ENCODE results near the gene FIS1. TPM values are rescaled to one million over a fixed set of nuclear protein-coding genes. Genes with fewer than 3 reads are reported as not detected.
"Not testable (repeated sequence)": the region's sequence is repeated elsewhere in the genome, so short reads cannot be mapped to it uniquely, and the experiment has no call there.

The FIS1 gene
- 132 and 233 TPM in 2 replicates for total RNA-seq

DNA sequence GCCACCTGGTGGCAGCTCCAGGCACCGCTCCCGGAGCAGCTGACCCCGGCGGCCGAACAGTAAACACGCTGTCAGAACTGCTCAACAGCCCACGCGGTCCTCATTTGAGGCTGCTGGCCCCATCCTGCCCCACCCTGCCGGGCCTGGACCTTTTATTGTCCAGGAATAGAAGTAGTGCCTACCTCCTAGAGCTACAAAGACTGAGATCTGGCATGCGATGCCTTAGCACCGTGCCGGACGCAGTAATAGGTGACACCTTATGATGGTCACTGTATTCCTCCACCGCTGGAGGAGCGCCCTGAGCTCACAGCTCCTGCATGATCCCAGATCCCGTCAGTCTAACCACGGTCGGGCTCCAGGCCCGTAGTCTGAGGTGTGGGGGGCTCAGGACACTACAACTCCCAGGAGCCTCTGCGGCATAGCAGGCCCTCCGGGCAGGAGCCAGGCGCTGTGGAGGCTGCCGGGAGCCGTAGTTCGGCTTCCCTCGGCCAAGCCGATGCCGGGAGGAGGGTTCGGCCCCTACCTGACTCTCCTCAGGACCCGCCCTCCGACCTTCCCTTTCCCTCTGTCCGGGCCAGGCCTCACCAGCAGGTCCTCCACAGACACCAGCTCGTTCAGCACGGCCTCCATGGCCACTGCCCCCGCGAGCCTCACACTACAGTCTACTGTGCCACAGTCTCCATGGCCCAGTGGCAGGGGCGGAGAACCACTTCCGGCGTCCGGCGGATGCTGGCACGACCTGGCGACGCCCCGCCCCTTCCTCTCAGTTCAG is at the start of gene FIS1:
Gene FIS1 (minus strand): TSS at position 707 of the 772 bp plus-strand sequence. CDS start 77 bp downstream, at position 630.
- DNase-seq (ENCODE audit: low read depth, low spot score), result peak; percentile 65

DNA sequence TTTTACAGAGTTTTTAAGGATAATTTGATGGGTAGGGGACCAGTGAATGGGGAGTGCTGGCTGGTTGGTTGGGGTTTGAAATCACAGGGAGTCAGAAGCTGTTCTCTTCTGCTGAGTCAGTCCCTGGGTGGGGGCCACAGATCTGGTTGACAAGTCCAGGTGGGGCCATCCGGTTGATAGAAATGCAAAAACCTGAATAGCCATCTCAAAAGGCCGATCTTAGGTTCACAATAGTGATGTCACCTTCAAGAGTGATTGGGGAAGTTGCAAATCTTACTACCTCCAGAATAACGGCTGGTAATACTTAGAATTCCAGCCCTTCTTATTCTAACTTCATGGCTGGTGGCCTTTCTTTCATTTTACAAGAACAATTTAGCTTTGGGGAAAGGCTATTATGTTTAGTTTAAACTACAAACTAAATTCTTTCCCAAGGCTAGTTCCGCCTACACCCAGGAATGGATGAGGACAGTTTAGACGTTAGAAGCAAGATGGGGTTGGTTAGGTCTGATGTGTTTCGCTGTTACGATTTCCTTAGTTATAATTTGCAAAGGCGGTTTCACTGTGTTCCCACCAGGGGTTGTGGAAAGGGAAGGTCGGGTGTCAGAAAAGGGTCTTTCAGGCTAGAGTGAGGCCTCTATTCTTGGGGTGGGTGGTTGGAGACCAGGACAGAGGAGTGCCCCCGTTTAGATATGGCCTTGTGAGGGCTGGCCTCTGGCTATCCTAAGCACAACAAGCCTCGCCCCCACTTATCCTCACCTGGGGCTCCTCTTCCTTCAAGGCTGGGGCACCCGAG is 49.4 kb upstream of the FIS1 start:
- DNase-seq (ENCODE audit: low read depth, low spot score), result no peak

GRCh38 chr7:101293069-101294021 is 48.5 kb upstream of the FIS1 start:
- DNase-seq (ENCODE audit: low read depth, low spot score), result not testable (repeated sequence)

- DNase-seq (ENCODE audit: low read depth, low spot score), result not testable (repeated sequence)
Measured at GRCh38 chr7:101292566-101292965, 47.7 kb upstream of the FIS1 start.

DNA sequence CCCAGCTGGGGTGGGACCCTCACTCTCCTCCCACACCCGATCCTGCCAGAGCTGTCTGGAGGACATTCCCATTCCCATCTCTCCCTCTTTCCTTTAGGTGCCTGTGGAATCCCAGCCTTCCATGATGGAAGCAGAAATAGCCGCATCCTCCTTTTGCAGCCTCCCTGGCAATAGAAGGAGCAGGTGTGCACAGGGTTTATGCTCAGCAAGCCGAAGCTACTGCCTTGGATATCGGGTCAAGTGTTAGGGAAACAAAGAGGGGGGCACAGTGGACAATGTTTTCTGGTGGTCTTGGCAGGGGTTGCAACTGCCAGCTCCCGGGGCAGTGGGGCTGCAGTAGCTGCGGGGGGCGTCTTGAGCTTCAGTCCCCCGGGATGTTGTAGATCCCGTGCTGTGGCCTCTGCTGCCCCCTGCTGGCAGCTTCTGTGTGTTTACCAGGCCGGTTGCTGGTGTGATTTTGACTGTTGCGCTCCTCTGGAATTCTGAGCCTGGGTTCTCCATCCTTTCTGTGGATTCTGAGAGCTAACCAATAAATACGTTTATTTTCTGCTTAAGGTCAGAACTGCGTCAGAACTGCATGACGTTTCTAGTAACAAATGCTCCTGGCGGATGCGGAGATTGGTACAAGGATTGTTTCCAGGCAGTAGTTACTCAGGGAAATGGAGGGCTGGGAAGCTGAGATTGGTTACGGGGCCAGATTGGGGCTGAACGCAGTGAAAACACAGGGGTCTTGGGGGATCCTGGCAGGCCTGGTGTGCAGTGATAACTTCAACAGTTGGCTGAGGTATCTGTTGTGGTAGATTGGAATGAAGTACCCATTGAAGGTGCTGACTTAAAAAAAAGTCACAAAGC is 45.5 kb upstream of the FIS1 start:
- not testable (repeated sequence) for DNase-seq (ENCODE audit: low read depth, low spot score)

DNA sequence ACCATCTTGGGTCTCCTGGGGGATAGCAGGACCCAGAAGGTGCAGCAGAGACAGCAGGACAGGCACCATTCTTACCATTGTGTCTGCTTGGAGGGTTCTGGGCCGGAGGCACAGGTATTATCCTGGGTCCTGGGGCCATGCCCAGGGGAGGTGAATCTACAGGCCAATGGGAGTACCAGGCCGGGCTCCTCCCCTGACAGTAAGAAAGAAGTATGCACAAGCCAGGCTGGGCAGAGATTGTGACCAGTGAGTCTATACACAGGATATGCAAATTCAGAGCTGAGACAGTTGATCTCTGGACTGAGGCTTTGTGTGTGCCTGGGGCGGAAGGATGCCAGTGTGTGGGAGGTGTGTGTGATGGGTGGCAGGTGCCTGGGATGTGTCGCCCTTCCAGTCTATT is 44.8 kb upstream of the FIS1 start:
- DNase-seq (ENCODE audit: low read depth, low spot score), result not testable (repeated sequence)

DNA sequence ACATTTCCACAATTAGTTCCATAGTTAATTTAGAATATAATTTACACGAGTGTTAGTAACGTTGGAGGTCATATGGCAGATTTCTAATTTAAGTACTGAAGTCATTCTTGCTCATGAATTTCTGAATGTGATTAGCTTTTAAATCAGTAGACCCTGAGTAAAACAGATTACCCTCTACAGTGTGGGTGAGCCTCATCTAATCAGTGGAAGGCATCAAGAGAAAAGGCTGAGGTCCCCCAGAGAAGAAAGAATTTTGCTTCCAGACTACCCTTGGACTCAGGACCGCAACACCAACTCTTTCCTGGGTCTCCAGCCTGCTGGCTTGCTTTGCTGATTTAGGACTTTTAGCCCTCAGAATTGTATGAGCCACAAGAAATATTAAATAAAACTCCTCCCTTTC is 43.6 kb upstream of the FIS1 start:
- DNase-seq (ENCODE audit: low read depth, low spot score), result no peak

- DNase-seq (ENCODE audit: low read depth, low spot score), result no peak
Measured at GRCh38 chr7:101287032-101287431, 42.2 kb upstream of the FIS1 start.

- not testable (repeated sequence) for DNase-seq (ENCODE audit: low read depth, low spot score)
Measured at GRCh38 chr7:101285880-101286279, 41.0 kb upstream of the FIS1 start.

- DNase-seq (ENCODE audit: low read depth, low spot score), result no peak
Measured at GRCh38 chr7:101285171-101285570, 40.3 kb upstream of the FIS1 start.

GRCh38 chr7:101280912-101281311 is 36.0 kb upstream of the FIS1 start:
- DNase-seq (ENCODE audit: low read depth, low spot score), result not testable (repeated sequence)

- no peak for DNase-seq (ENCODE audit: low read depth, low spot score)
Measured at GRCh38 chr7:101278461-101279292, 33.8 kb upstream of the FIS1 start.

GRCh38 chr7:101277155-101277554 is 32.3 kb upstream of the FIS1 start:
- no peak for DNase-seq (ENCODE audit: low read depth, low spot score)

DNA sequence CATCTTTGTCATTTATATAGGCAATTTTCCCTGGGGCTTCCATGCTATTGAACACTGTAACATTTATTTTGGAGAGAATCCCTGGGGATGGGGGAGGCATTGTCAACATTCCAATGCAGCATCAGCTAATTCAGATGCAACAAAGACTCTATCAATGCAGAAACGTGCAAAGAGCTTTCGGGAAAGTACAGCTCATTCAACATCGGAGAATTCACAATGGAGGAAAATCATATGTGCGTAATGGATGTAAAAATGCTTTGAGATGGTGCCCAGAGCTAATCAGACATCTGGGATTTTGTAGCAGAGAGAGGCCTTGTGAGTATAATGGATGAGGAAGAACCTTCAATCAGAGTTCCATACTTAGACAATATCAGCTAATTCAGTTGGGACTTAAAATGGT is 28.3 kb upstream of the FIS1 start:
- no peak for DNase-seq (ENCODE audit: low read depth, low spot score)

DNA sequence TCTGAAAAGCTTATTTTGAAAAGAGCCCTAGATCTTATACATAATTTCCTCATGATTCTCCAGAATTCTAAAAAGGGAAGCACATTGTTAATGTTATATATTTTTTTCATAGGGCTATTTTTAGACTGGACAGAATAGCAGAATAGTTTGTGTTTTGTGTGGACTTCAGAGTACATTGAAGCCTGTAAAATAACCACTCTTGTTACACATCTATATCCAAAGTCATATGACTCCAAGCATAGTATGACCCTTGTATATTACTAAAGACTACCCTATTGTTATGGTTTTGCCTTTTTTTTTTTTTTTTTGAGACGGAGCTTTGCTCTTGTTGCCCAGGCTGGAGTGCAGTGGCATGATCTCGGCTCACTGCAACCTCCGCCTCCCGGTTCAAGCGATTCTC is 26.1 kb upstream of the FIS1 start:
- DNase-seq (ENCODE audit: low read depth, low spot score), result no peak

DNA sequence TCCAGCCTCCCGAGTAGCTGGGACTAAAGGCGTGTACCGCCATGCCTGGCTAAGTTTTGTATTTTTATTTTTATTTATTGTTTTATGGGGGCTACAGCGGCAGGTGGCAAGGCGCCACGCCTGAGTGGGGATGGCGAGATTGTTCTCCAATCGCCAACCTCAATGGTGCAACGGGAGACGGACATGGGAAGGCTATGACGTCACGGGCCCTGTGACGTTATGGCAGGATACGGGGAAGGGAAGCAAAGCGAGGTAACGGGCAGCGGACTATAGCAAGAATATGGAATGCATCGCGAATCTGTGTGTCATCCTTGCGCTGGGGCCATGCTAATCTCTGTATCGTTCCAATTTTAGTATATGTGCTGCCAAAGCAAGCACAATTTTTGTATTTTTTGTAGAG is 24.8 kb upstream of the FIS1 start:
- DNase-seq (ENCODE audit: low read depth, low spot score), result no peak

DNA sequence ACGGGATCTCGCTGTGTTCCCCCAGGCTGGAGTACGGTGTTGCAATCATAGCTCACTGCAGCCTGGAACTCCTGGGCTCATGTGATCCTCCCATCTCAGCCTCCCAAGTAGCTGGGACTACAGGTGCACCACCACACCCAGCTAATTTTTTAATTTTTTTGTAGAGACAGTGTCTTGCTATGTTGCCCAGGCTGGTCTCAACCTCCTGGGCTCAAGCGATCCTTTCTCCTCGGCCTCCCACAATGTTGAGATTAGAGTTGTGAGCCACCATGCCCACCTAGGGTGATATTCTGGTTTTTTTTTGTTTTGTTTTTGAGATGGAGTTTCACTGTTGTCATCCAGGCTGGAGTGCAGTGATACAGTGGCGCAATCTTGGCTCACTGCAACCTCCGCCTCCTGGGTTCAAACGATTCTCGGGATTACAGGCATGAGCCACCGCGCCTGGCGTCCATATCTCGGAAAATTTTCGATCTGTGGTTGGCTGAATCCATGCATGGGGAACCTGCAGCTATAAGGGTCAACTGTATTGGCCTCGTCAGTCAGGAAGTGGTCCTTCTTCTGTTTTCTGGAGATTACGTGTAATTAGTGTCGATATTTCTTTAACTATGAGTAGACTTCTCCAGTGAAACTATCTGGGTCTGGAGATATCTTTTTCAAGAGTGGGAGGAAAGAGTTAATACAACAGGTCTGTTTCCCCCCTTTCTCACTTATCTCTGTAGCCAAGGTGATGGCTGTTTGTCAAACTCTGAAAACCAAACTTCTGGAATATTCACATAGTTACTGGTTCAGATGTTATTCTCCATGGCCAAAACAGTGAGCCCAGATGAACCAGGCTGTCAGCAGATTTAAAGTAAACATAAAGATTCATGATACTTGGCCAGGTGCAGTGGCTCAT is 21.0 kb upstream of the FIS1 start:
- DNase-seq (ENCODE audit: low read depth, low spot score), result no peak

- DNase-seq (ENCODE audit: low read depth, low spot score), result not testable (repeated sequence)
Measured at GRCh38 chr7:101264102-101264706, 19.3 kb upstream of the FIS1 start.
